Measurements from ENCODE around the gene PIP5KL1. TPM values are rescaled to one million over a fixed set of nuclear protein-coding genes. Genes with fewer than 3 reads are reported as not detected.

PIP5KL1 gene
- total RNA-seq, 2 experiments from 2014 or later = 0.95 to 4.4 TPM

DNA sequence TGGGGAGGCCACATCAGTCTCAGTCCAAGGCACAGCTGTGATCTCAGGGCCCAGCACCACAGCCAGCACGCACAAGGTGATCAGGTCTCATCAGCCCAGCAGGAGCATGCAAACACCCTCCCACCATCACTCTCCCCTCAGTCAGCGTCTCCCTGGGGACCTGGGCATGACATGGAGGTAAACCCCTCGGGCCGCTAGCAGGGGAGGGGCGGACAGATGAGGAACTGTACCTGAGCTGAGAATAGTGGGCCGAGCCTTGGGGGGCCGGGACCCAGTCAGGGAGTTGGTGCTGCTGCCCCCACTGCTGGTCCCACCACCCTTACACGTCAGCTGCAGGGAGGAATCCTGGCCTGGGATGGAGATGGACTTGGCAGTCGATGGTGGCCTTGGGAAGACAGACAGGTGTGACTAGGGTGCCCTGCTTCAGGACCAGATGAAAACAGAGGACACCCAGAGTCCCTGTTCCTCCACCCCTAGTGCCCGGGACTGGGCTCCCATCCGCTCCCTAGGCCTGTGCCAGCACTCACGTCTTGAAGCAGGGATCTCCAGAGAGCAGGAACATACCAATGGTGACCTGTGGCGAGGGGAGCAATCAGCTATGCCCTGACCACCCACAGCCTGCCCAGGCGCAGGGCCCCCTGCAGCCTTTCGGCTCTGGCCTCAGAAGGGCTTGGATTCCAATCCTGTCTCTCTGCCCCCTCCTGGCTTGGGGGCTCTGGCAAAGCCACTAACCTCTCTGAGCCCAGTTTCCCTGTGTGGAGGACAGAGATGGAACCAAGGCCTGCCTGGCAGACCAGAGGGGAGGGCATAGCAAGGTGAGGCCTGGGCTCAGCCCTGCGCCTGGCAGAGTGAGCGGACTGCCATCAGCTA lies 17.5 kb upstream of the PIP5KL1 start:
- intact Hi-C loops (cut with micrococcal nuclease; ENCODE audit: unreplicated experiment) = no loop called here
- Histone ChIP-seq H4K20me1 (ENCODE audit: insufficient read depth, low read length) (no peaks in the 10 kb centered on the region), H3K9me2 (ENCODE audit: insufficient read depth, low read length) (no peaks in the 10 kb centered on the region), H2AFZ (ENCODE audit: low read length) (no peak overlapping the region), H3K4me1 (ENCODE audit: insufficient read depth, low read length, poor library complexity, severe bottlenecking) (peaks cover 20% of the 10 kb centered on the region), H3K27ac (ENCODE audit: low read depth, low read length, poor library complexity, severe bottlenecking) (no peak overlapping the region), H3K4me2 (ENCODE audit: low read length) (no peak overlapping the region), H3K79me2 (ENCODE audit: insufficient read depth, low read depth, low read length) (peaks cover 11% of the 10 kb centered on the region; the same call in 1 of the 2 replicates), H3K9me3 (ENCODE audit: low read length) (no peaks in the 10 kb centered on the region), H3K36me3 (ENCODE audit: insufficient read depth, low read length) (peaks cover 77% of the 10 kb centered on the region), H3K4me3 (ENCODE audit: low read depth, low read length, poor library complexity, severe bottlenecking) (no peak overlapping the region)
- ChIA-PET POLR2A (interaction anchor here (1.2 kb wide), 1 partner anchor 36 kb away, joined by 3 read pairs; no protein-coding TSS in a partner anchor), CTCF (ENCODE audit: unreplicated experiment) (no interaction called here)
- TF ChIP-seq, protein P1, sequence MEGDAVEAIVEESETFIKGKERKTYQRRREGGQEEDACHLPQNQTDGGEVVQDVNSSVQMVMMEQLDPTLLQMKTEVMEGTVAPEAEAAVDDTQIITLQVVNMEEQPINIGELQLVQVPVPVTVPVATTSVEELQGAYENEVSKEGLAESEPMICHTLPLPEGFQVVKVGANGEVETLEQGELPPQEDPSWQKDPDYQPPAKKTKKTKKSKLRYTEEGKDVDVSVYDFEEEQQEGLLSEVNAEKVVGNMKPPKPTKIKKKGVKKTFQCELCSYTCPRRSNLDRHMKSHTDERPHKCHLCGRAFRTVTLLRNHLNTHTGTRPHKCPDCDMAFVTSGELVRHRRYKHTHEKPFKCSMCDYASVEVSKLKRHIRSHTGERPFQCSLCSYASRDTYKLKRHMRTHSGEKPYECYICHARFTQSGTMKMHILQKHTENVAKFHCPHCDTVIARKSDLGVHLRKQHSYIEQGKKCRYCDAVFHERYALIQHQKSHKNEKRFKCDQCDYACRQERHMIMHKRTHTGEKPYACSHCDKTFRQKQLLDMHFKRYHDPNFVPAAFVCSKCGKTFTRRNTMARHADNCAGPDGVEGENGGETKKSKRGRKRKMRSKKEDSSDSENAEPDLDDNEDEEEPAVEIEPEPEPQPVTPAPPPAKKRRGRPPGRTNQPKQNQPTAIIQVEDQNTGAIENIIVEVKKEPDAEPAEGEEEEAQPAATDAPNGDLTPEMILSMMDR (conservative IDR thresholded peaks at IDR 0.05; ENCODE audit: low read length) = no peak
- no peak for TF ChIP-seq EZH2phosphoT487 (IDR thresholded peaks at IDR 0.05; ENCODE audit: borderline replicate concordance, low read depth, low read length)
- BruUV-seq (replicated peaks) = no TSS peak
- DNase-seq (ENCODE audit: low spot score) = no peak

DNA sequence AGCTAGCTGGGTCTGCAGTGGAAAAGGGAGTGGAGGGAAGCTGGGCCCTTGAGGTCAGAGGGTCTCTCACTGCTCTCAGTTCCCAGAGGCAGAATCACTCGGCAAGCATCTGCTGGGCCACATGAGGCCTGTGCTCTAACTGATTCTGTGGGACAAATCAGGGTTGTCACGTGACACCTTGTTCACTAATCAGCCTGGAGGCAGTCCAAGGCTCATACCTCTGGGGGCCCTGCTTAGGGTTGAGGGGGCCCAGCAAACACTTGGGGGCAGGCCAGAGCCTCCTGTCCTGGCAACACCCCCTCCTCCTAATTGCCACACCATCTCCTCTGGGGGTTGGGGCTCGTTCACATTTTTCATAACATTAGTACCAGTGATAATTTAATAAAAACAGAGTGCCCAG lies 16.2 kb upstream of the PIP5KL1 start:
- Histone ChIP-seq H3K4me3 (ENCODE audit: low read depth, low read length, poor library complexity, severe bottlenecking) (no peak overlapping the region), H3K4me2 (ENCODE audit: low read length) (no peak overlapping the region), H3K27ac (ENCODE audit: low read depth, low read length, poor library complexity, severe bottlenecking) (peak overlapping the region; percentile 27), H3K9me2 (ENCODE audit: insufficient read depth, low read length) (no peaks in the 10 kb centered on the region), H2AFZ (ENCODE audit: low read length) (no peak overlapping the region), H3K4me1 (ENCODE audit: insufficient read depth, low read length, poor library complexity, severe bottlenecking) (peaks cover 23% of the 10 kb centered on the region), H4K20me1 (ENCODE audit: insufficient read depth, low read length) (no peaks in the 10 kb centered on the region), H3K9me3 (ENCODE audit: low read length) (no peaks in the 10 kb centered on the region), H3K79me2 (ENCODE audit: insufficient read depth, low read depth, low read length) (peaks cover 8% of the 10 kb centered on the region; the same call in 1 of the 2 replicates), H3K36me3 (ENCODE audit: insufficient read depth, low read length) (peaks cover 86% of the 10 kb centered on the region)
- POLR2A ChIA-PET = interaction anchor here (0.5 to 1.2 kb wide), 2 partner anchors 37 to 348 kb away, joined by 3 to 4 read pairs; no protein-coding TSS in a partner anchor
- intact Hi-C loops (cut with micrococcal nuclease; ENCODE audit: unreplicated experiment) = no loop called here
- CTCF ChIA-PET (ENCODE audit: unreplicated experiment) = no interaction called here
- DNase-seq (ENCODE audit: low spot score) = no peak
- no TSS peak for BruUV-seq (replicated peaks)
- TF ChIP-seq EZH2phosphoT487 (IDR thresholded peaks at IDR 0.05; ENCODE audit: borderline replicate concordance, low read depth, low read length) = no peak
- TF ChIP-seq, protein P1 (conservative IDR thresholded peaks at IDR 0.05; ENCODE audit: low read length) = no peak

DNA sequence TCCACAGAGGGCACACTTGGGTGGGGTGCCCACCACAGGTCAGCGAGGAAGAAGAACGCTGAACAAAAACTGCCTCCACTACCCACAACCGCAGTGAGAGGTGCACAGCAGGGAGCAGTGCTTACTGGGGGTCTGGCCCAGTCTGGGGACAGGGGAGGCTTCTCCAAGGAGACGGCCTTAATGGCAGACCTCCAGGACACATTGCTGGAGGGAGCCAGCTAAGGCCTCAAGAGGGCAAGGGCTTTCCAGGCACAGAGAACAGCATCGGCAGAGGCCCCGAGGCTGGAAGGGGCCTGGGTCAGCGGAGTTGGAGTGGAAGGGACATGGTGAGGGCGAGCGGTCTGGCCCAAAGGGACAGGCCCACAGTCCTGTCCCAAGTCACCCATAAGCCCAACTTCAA lies 15.4 kb upstream of the PIP5KL1 start:
- H3K4me1 ChIP-seq (ENCODE audit: insufficient read depth, low read length, poor library complexity, severe bottlenecking) = peaks cover 23% of the 10 kb centered on the region
- H3K36me3 ChIP-seq (ENCODE audit: insufficient read depth, low read length) = peaks cover 93% of the 10 kb centered on the region
- H3K4me3 ChIP-seq (ENCODE audit: low read depth, low read length, poor library complexity, severe bottlenecking) = no peak overlapping the region
- intact Hi-C loops (cut with micrococcal nuclease; ENCODE audit: unreplicated experiment) = no loop called here
- H3K9me3 ChIP-seq (ENCODE audit: low read length) = no peaks in the 10 kb centered on the region
- CTCF ChIA-PET (ENCODE audit: unreplicated experiment) = no interaction called here
- no peak overlapping the region for H2AFZ ChIP-seq (ENCODE audit: low read length)
- no TSS peak for BruUV-seq (replicated peaks)
- no peak for DNase-seq (ENCODE audit: low spot score)
- H3K4me2 ChIP-seq (ENCODE audit: low read length) = no peak overlapping the region
- no peaks in the 10 kb centered on the region for H3K9me2 ChIP-seq (ENCODE audit: insufficient read depth, low read length)
- TF ChIP-seq, protein P1 (conservative IDR thresholded peaks at IDR 0.05; ENCODE audit: low read length) = no peak
- no peak for TF ChIP-seq EZH2phosphoT487 (IDR thresholded peaks at IDR 0.05; ENCODE audit: borderline replicate concordance, low read depth, low read length)
- POLR2A ChIA-PET = interaction anchor here (0.5 kb wide), 1 partner anchor 349 kb away, joined by 4 read pairs; no protein-coding TSS in a partner anchor
- H3K79me2 ChIP-seq (ENCODE audit: insufficient read depth, low read depth, low read length) = peaks cover 8% of the 10 kb centered on the region; the same call in 1 of the 2 replicates
- H3K27ac ChIP-seq (ENCODE audit: low read depth, low read length, poor library complexity, severe bottlenecking) = no peak overlapping the region
- H4K20me1 ChIP-seq (ENCODE audit: insufficient read depth, low read length) = no peaks in the 10 kb centered on the region

All from OCI-LY7 (cell line).